H1 (cell line): ENCODE measurements around the gene MARS1. TPM values are rescaled to one million over a fixed set of nuclear protein-coding genes. Genes with fewer than 3 reads are reported as not detected.

Experiments used
- ASH2L ChIP-seq: fragments of 200-600, 300-600 bp; sonication (generic); IDR thresholded peaks from one replicate; pipeline ENCODE4 v1.7.1; 2017; ENCODE audit warnings: low read length
- BACH1 ChIP-seq: IDR thresholded peaks from 2 replicates; pipeline ENCODE4 v1.6.1; 2012; ENCODE audit warnings: low read length, improper control_type of control experiment
- HDAC6 ChIP-seq: IDR thresholded peaks from one replicate; pipeline ENCODE4 v1.7.1; 2012; ENCODE audit warnings: low read depth, mild to moderate bottlenecking, inconsistent platforms, low read length, moderate library complexity
- MAFK ChIP-seq: IDR thresholded peaks from 2 replicates; pipeline ENCODE4 v1.6.1; 2012; ENCODE audit warnings: low read depth, mild to moderate bottlenecking, improper control_type of control experiment, low read length
- SIX5 ChIP-seq: IDR thresholded peaks from 2 replicates; pipeline ENCODE4 v1.6.1; 2011; ENCODE audit warnings: mild to moderate bottlenecking, low read depth, low read length
- SP4 ChIP-seq: IDR thresholded peaks from 2 replicates; pipeline ENCODE4 v1.6.1; 2012; ENCODE audit warnings: low read length, inconsistent platforms
- SRF ChIP-seq: IDR thresholded peaks from 2 replicates; pipeline ENCODE4 v1.6.1; 2011; ENCODE audit warnings: mild to moderate bottlenecking, low read depth, low read length, moderate library complexity
- TAF7 ChIP-seq: optimal IDR thresholded peaks from 2 replicates; pipeline ENCODE3; 2011; ENCODE audit warnings: low read depth, mild to moderate bottlenecking, inconsistent platforms, low read length, moderate library complexity, borderline replicate concordance
- TCF12 ChIP-seq: IDR thresholded peaks from 2 replicates; pipeline ENCODE4 v1.6.1; 2011; ENCODE audit warnings: low read depth, mild to moderate bottlenecking, low read length
- YY1 ChIP-seq: IDR thresholded peaks from 2 replicates; pipeline ENCODE4 v1.6.1; 2011; ENCODE audit warnings: low read depth, mild to moderate bottlenecking, low read length
- polyA plus RNA-seq, 7 experiments: library from polyadenylated mRNA; depleted of rRNA in 3 of 7; stranded (reverse) in 5 of 7; unstranded in 2 of 7; fragments of >200 nt in 5 of 7; fragments of 200-250 nt in 2 of 7; gene quantifications; 1 replicate in 5 of 7; 2 replicates in 1 of 7; 4 replicates in 1 of 7; pipeline versions ENCODE4 v1.2.1 to v1.2.3, GENCODE V29; 2011 to 2013; ENCODE audit warnings: missing spikeins in 2 of 7, mixed read lengths in 2 of 7
- total RNA-seq: library from RNA; stranded (reverse); fragmentation: NEBNext Ultra II Directional; extraction: Animal tissue kit (Norgen Biotek cat#: 25700); gene quantifications from 2 replicates; pipeline ENCODE4 v1.2.1, GENCODE V29; 2021

Gene MARS1
- total and polyA plus RNA-seq, 2 of the 8 experiments (the other 6 are each of a cell fraction or from before 2014, with no cell fraction given) = 194 to 407 TPM

- no peak for TF ChIP-seq ASH2L
- TF ChIP-seq SIX5 = no peak
- TF ChIP-seq TCF12 = no peak
- no peak for TF ChIP-seq MAFK
- TF ChIP-seq SRF = no peak
- TF ChIP-seq SP4 = no peak
- no peak for TF ChIP-seq HDAC6
- no peak for TF ChIP-seq BACH1
- no peak for TF ChIP-seq YY1
- TF ChIP-seq TAF7 = no peak
- TF ChIP-seq, all 59 proteins: peak for 0
These were observed 38.7 kb downstream of the MARS1 start (continued) for GRCh38 chr12:57526477-57527126.
